Amniotic stem cell (primary cell): ENCODE measurements around the gene SLC25A47.
"Not testable (repeated sequence)": the region's sequence is repeated elsewhere in the genome, so short reads cannot be mapped to it uniquely, and the experiment has no call there.

Source experiments
- DNase-seq: peaks from one replicate; lab custom pipeline; 2025; lab: John Stamatoyannopoulos, UW

Gene SLC25A47

DNA sequence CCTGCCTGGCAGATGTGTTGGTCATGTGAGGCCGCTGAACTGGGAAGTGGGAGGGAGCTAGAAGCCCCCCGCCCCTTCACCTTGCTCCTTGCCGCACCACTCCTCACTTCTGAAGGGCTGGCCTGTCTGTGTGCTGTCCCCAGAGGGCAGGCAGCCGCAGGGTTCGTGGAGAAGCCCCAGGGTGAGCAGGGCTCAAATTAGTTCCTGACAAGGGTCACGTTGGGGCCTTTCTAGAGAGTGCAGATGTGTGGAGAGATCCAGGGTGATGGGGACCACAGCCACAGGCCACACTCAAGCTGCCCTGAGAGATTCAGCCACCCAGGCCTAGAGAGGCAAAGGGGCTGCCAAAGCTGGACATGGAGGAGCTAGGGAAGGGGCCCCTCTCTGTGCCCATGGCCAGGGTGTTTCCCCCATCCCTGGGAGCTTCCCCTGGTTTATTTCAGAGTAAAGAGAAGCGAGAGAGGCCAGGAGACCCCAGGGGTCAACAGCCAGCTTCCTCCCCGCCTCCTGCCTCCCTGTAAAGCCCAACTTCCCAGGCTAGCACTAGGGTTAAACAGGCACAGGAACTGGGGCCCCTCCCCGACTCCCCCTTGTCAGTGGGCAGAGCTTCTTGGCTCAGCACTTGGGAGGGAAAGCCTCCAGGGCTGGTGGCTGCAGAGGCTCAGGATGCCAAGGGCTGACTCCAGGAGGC lies 33.1 kb upstream of the SLC25A47 start:
- no peak for DNase-seq

DNA sequence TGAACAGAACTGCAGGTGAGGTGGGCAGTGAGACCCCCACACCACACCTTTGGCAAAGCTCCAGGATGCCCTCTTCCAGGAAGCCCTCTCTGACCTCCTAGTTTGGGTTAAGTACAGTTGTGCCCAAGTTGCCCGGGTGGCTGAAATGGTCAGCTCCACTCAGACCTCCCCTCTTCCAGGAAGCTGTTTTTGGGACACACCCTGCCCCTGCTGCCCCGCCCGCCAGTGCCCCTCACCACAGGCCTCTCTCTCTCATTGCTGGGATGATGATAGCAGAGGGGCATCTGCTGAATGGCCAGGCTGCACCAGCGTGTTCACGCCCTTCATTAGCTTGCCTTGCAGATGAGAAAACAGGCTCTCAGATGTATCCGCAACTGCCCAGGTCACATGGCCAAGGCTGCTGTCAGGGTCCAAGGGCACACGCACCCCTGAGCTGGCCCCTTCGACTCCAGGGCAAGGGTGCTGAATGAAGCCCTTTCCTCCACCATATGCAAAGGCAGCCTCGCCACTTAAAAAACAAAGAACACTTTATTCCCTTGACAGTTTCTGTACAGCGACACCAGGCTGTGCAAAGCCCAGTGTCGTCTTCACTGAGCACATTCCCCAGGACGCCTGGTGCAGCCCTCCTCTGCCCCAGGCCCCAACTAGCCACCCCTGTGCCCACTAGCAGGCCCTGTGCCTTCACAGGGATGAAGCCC lies 32.4 kb upstream of the SLC25A47 start:
- no peak for DNase-seq

GRCh38 chr14:100291305-100292075 lies 31.6 kb upstream of the SLC25A47 start:
- no peak for DNase-seq

GRCh38 chr14:100292301-100292775 lies 30.8 kb upstream of the SLC25A47 start:
- no peak for DNase-seq

DNA sequence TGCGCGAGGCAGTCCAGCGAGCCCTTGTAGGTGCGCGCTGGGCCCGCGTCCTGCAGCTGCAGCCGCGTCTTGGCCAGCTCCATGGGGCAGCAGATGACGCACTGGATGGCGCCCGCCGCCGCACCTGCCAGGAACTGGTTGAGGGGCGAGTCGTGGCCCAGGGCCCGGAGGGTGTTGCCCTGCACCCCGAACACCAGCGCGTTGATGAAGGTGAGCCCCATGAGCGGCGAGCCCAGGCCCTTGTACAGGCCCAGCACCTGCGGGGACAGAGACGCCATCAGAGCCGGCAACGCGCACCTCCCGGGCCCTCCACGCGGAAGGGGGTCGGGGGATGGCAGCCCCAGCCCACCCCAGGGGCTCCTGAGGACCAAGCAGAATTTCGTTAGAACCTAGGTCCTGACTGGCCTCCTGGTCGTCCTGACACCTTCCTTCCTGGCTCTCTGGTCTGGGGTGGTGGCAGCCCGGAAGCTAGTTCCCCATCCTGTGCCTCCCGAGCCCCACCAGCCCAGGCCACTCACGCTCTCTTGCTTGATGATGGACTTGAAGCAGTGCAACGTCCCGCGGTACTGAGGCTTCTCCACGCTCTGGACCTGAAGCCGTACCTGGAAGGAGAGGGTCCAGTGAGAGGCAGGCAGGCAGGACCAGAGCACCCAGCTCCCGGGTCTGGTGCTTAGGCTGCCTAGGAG lies 30.2 kb upstream of the SLC25A47 start:
- DNase-seq, result no peak

GRCh38 chr14:100293497-100294212 lies 29.5 kb upstream of the SLC25A47 start:
- DNase-seq, result no peak

DNA sequence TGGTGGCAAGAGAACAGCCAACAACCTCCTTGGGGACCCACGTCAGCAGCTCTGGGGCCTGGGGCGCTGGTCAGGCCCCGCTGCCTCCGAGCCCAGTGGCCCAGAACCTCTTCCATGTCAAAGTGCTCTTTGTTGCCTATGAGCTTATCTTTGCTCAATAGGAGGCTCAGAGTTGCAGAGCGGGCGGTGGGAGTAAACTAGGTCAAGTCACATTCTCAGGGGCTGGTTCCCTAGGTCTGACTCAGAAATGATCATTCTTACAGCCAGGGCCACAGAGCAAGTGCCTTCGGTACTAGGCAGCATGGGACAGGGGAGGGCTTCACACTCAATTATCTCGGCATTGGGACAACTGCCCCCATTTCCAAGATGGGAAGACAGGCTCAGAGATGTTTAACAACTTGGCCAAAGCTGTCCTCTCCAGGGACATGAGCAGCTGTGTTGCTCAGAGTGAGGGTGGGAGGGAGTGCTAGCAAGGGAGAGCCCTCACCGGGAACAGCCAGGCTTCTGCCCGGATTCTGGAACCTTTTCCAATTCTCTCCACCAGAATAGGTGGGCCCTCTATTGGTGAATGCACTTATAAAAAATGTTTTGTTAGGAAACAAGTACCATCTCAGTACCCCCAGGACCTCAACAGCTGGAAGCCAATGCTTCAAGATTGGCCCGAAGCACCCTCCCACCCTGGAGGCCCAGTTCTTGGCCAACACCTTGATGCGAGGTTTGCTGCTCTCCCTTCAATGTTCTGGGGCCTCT lies 28.8 kb upstream of the SLC25A47 start:
- no peak for DNase-seq

- DNase-seq, result no peak
These were observed 28.2 kb upstream of the SLC25A47 start for GRCh38 chr14:100294963-100295330.

DNA sequence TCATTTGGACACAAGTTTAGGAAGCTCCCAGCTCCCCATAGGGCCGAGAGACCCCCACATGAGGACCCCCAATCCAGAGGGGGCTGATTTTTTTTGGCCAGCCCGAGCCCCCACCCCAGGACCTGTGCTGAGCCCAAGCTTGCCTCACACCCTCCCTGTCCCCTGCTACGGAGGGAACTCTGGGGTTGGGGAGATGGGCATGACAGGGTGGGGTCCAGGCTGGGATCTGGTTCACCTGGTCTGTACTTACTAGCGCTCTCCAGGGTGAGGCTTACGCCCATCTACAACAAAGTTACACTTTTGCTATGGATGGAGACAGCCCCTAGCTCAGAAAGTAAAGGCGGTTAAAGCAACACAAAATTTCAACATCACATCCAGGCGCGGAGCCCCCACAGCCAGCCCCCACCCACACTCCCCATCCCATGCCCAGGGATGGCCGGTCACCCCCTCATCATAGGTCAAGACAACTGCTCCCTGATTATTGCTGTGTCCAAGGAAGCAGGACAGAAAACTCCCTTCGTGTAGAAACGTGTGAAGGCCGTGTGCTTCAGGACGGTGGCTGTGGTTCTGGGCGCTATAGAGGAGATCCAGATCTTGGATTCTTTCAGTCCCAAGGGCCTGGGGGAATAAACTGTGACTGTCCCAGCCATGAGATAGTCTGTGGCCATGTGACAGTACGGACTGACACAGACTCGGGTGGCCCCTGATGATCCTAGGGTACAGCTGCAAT lies 27.6 kb upstream of the SLC25A47 start:
- DNase-seq, result no peak

- DNase-seq, result no peak
These were observed 27.0 kb upstream of the SLC25A47 start for GRCh38 chr14:100296106-100296651.

- DNase-seq, result not testable (repeated sequence)
These were observed 26.4 kb upstream of the SLC25A47 start for GRCh38 chr14:100296729-100297128.

DNA sequence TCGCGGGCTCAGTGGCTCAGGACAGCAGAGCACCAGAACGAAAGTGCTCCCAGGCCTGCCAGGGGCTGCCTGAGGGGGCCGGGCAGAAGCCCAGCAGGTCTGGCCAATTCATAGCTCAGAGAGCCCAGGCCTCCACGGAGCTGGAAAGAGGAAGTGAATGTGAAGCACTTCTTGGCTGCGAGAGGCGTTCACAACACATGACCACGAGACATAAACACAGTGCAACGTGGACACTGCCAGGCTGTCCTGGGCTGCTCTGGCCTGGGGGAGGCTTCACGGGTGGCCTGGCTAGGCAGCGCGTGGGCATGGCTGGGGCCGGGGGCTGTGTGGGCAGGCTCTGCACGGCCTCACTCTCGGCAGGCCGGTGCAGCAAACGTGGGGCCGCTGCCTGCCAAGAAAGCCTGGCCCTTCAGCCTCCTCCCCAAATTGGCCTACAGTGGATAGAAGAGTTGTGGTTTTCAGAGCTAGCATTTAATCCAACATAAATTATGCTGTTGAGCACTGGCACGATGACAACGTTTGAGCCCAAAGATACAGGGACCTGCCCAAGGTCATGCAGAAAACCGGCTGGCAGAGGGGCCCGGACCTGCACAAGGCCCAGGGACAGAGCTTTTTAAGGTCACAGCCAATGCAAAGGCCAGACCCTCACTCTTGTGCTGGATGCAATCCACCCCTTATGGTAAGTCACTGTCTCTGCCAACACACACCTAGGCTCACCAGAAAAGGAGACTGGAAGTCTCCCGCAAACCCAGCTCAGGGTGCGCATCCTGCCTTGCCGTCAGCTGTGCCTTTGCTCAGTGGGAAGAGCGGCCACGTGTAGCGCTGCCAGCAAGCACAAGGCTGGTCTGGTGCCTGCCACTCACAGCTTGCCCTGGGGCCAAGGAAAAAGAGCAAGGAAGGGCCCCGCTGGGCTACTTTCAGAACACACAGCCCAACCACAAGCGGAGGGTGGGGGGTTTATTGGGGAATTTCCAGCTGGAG lies 25.5 kb upstream of the SLC25A47 start:
- no peak for DNase-seq

DNA sequence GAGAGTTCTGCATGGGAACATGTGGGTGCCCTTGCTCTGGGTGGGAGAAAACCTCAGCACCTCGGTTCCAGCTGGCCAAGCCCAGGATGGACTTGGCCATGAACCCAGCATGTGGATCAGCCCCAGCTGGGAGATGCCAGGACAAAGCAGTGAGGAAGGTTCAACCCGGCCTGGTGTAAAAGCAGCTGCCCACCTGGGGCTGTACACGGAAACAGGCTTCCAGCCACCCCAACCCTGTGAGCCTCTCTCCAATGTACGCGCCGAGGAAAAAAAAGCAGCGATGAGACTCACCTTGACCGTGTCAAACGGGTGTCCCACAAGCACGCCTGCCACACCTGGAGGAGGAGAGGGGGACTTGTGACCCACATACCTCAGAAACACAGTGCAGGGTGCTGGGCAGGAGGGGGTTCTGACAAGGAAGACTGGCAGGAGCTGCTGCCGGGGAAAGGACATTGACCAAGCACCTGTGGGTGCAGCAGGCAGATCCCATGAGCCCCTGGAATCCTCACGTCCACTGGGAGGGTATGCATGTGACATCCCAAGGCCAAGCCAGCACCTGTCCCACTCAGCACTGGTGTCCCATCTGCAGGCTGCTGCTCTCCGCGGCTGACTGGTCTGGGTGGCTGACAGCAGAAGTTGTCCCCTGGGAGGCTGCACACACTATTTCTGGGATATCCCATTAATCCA lies 24.4 kb upstream of the SLC25A47 start:
- DNase-seq, result no peak

GRCh38 chr14:100299238-100299560 lies 23.9 kb upstream of the SLC25A47 start:
- no peak for DNase-seq

GRCh38 chr14:100302616-100303015 lies 20.5 kb upstream of the SLC25A47 start:
- no peak for DNase-seq

DNA sequence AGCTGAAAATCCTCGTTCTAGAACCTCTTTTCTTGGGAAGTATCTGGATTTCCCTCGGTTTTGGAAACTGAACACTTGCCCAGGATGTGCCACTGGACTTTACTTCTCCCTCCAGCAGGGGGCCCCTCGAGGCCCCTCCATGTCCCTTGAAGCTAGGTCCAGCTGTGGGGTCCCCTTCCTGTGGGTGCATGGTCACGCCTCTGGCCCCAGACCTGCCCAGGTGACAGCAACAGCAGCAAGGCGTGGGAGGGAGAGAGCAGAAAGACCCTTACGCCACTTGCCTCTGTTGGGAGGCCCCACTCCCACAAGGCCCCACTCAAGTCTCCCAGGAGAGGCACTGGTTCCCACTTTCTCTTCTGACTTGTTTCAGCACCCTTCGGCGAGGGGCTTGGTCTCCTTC lies 20.0 kb upstream of the SLC25A47 start:
- DNase-seq, result no peak

- DNase-seq, result no peak
These were observed 19.2 kb upstream of the SLC25A47 start for GRCh38 chr14:100303925-100304324.

GRCh38 chr14:100304825-100305323 lies 18.3 kb upstream of the SLC25A47 start:
- DNase-seq, result no peak
